ENCODE results near the gene LATS2. TPM values are rescaled to one million over a fixed set of nuclear protein-coding genes. Genes with fewer than 3 reads are reported as not detected.

The LATS2 gene
- total and polyA plus RNA-seq, 2 of the 8 experiments (the other 6 are each of a cell fraction or from before 2014, with no cell fraction given) = 8.3 to 26.2 TPM

- TF ChIP-seq RAD21 (IDR thresholded peaks at IDR 0.05 in 1 of 2, conservative IDR thresholded peaks at IDR 0.05 in 1 of 2; ENCODE audit: low read depth in 2 of 2, low read length in 2 of 2) (no peak), TAF1 (IDR thresholded peaks at IDR 0.05; ENCODE audit: low read depth, low read length) (no peak), NANOG (IDR thresholded peaks at IDR 0.05; ENCODE audit: insufficient read depth, low read depth, low read length, poor library complexity, severe bottlenecking) (no peak), CBX8 (IDR thresholded peaks at IDR 0.05; ENCODE audit: borderline replicate concordance, low read depth, low read length) (no peak), ATF3 (IDR thresholded peaks at IDR 0.05; ENCODE audit: insufficient read depth, low read depth, low read length) (no peak), EP300 (IDR thresholded peaks at IDR 0.05; ENCODE audit: borderline replicate concordance in 1 of 2, low read depth in 2 of 2, low read length in 2 of 2) (no peak), NRF1 (IDR thresholded peaks at IDR 0.05; ENCODE audit: low read depth, low read length) (no peak), ATF2 (IDR thresholded peaks at IDR 0.05; ENCODE audit: low read length) (no peak), ASH2L (IDR thresholded peaks at IDR 0.05; ENCODE audit: low read length) (no peak)
Observed at GRCh38 chr13:21101865-21102576, 40.6 kb upstream of the LATS2 start (continued).
